Putamen (tissue), 1 donor: ENCODE measurements around the gene CBFB.

Experiments used
- DNase-seq: peaks from one replicate; pipeline ENCODE4 v3.0.0-alpha.2; 2016; ENCODE audit warnings: low spot score

Gene CBFB

DNA sequence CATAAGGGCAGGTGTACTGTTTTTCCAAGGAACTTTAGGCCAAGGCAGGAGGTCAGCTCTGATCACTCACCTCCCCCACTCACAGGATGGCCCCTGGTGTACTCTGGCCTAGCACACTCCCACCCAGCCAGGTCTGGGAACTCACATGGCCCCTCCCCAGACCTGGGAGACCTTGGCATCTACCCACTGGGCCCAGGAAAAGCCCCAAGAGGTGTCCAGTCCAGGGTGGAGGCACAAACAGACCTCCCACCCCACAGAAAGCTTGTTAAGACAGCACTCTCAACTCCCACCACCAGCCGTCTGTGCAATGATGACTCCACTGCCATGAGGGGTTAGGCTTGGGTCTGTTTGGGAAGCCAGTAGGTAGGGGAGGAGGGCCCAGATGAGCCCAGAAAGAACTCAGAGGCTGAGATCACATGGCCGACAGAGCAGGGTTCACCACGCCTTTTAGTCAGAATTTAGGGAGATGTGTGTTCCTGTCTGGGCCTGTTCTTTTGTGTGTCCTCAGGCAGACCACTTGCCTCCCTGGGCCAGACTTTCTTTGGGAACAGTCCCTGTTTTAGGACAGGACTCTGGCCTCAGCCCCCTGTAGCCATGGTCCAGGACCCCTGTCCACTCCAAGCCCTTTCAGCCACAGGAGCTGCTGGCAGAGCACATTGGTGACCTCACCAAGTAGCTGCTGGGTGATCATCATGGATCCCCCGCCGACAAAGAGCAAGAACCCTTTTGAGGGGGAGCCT, 12.1 kb upstream of the CBFB start:
- DNase-seq: no peak

DNA sequence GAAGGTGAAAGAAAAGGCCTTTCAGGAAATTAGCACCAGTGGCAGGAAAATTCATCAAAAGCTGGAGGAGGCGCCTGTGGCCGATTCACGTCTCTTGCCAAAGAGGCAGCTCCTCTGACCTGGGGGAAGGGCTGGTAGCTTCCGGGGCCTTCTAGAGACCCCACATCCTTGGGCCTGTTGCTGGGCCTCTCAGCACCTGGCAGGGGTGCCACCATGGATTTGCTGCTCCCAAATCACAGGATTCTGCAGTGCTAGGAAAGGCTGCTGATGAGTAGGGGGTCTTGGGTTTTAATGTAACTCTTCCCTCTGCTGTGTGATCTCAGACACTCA, 11.6 kb upstream of the CBFB start:
- no peak for DNase-seq

GRCh38 chr16:67017810-67018488, 11.0 kb upstream of the CBFB start:
- DNase-seq: no peak

DNA sequence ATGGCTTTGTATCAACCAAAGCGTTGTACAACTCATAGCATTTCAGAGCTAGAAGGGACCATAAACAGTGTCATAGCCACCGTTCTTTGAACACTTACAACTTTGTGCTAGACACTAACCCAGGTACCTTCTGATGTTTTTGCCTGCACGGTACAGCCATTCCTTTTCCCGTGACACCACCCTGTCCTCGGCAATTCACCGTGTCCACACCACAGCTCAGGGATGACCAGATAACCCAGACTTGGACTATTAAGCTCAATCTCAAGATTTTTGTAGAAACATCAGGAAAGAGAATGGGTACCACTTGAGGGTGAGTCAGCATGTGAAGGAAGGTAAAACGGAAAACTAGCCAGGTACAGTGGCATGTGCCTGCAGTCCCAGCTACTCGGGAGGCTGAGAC, 9.8 kb upstream of the CBFB start:
- DNase-seq: no peak

DNA sequence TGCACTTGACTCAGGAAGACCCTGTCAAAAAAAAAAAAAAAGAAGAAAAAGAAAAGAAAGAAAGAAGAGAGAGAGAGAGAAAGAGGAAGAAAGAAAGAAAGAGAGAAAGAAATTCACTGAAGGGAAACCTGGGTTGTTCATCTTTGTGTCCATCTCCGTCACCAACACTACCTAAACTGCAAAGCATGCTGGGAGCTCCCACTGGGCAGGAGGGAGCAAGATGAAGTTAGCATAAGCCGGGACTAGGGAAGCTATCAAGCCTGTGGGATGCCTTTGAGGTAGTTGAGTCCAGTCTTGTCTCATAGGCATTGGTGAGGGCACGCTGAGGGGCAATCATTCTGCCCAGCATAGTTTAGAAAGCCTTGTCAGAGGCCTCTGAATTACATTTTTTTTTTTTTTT, 7.6 kb upstream of the CBFB start:
- DNase-seq: no peak

DNA sequence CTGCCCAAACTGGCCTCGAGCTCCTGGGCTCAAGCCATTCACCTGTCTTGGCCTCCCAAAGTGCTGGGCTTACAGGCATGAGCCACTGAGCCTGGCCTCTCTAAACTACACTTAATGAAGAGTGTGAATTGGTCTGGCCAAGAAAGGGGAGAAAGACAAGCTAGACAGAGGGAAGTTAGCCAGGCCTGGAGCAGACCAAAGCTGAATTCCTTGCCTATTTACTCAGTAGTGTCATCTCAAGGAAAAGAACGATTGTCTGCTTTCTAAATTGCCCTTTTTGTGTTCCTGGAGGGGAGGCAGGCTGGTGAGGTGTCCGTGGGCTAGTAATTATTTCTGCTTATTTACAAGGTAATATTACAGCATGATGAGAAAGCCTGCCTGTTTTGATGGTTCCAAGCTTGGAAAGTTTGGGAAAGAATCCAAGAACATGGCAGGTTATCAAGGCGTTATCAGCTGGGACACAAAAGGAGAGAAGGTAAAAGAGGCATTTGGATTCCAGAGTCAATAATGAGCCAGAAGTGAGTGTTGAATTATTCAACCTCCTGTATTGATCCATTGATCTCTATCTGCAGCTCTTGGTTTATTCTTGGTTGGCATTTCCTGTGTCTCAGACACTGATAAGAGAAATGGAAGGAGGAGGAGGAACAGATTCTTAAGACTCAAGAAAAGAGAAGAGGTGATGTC, 6.3 kb upstream of the CBFB start:
- no peak for DNase-seq

GRCh38 chr16:67023689-67024088, 5.3 kb upstream of the CBFB start:
- DNase-seq: no peak

DNA sequence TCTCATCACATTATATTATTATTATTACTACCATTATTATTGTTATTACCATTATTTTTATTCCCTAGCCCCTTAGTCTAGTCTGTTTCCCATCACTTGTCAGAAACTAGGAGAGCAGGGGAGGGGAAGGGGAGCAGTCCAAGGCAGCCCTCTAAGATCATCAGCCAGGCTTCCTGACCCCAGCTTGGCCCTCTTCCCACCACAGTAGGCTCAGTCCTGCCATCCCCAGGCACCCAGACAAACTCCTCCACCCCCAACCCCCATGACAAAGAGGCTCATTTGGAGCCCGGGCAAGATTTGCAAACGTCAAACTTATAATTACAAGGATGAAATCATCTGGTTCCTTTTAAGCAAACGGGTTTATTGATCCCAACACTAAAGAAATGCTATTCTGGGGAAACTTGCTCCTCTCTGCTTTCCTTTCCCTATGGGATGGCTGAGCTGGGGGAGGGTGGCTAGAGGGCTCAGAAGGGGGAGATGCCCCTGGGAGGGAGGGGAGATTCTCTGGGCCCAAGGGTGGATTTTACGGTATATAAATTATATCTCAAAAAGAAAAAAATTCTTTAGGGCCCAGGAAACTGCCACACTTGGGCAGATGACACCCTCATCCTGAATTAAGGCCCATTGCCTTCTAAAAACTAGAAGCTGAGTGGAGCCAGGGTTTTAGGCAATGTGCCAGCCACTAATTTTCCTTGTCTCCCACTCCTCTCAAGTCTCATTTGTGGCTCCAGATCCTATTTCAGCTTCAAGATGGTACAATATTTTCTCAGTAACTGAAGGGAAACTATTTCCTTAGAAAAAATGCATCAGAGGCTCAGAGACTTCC, 4.4 kb upstream of the CBFB start:
- no peak for DNase-seq

- no peak for DNase-seq
Measured at GRCh38 chr16:67025210-67025550, 3.8 kb upstream of the CBFB start.

- DNase-seq: no peak
Measured at GRCh38 chr16:67026570-67026969, 2.4 kb upstream of the CBFB start.

- no peak for DNase-seq
Measured at GRCh38 chr16:67027046-67027445, 1.9 kb upstream of the CBFB start.

DNA sequence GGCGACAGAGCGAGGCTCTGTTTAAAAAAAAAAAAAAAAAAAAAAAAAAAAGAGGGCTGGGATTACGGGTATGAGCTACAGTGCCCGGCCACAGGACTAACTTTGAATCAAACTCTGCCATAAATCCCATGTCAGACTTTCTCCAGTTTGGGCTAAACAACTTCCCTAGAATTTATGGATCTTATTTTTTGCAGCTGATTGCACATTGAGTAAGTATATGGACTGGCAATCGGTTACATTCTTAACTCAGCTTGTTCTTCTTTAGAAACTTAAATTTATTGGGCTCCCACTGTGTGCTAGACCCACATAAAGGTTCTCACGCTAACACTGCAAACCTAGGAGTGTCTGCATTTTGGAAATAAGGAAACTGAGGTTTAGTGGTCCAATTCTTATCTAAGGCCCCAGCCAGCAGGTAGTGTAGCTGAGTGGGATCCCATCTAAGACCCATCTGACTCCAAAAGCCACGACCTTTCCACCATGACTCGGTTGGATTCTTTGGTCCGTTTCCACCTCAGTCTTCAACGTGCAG, 718 bp upstream of the CBFB start:
- DNase-seq: no peak

GRCh38 chr16:67029254-67030096, 526 bp downstream of the CBFB start:
- peak; percentile 46 for DNase-seq

DNA sequence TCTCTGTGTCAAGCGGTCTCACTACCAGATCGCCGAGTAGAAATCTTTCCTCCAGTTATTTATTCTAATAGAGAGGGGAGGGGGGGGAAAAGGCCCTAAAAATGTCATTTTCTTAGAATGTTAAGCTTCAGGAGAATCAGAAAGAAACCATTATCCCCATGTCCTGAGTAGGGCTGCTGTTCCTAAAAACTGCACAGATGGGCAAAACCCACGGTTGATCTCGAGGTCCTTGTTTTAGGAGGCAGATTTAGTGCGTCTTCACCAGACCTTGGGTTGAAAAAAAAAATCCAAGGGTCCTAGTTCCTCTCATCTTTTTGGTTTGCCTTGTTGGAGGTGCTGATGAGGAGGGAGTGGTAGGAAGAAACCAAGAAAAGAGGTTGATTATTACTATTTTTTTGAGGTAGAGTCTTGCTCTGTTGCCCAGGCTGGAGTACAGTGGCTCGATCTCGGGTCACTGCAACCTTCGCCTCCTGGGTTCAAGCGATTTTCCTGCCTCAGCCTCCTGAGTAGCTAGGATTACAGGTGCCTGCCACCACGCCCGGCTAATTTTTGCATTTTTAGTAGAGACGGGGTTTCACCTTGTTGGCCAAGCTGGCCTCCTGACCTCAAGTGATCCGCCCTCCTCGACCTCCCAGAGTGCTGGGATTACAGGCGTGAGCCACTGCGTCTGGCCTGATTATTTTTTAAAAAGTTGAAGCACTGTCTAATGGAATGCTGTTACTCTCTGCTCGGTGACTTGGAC, 1.4 kb downstream of the CBFB start:
- no peak for DNase-seq

- DNase-seq: no peak
Measured at GRCh38 chr16:67034487-67034886, 5.5 kb downstream of the CBFB start.

GRCh38 chr16:67035364-67035763, 6.4 kb downstream of the CBFB start:
- no peak for DNase-seq

- no peak for DNase-seq
Measured at GRCh38 chr16:67036323-67036741, 7.4 kb downstream of the CBFB start.

DNA sequence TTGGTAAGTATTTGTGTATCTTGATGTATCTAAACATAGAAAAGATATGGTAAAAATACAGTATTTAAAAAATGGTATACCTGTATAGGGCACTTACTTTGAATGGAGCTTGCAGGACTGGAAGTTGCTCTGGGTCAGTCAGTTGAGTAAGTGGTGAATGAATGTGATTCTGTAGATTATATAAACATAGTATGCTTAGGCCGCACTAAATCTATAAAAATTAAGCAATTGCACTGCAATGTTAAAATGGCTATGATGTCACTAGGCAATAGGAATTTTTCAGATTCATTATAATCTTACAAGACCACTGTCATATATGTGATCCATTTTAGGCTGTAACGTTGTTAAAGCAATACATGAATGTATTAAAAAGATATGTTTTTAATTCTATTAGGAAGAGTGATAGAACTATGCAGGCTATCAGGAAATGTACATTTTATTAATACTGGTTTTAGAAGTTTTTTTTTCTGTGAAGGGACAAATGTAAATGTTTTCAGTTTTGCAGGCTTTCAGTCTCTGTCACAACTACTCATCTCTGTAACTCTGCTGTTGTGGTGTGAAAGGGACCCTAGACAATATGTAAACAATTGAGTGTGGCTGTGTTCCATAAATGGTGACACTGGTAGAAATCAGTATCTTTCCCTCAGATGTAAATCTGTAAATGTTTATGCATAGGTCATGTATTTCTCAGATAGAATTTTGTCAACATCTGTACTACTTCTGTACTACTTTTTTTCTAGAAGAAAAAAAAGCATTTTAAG, 10.5 kb downstream of the CBFB start:
- no peak for DNase-seq

DNA sequence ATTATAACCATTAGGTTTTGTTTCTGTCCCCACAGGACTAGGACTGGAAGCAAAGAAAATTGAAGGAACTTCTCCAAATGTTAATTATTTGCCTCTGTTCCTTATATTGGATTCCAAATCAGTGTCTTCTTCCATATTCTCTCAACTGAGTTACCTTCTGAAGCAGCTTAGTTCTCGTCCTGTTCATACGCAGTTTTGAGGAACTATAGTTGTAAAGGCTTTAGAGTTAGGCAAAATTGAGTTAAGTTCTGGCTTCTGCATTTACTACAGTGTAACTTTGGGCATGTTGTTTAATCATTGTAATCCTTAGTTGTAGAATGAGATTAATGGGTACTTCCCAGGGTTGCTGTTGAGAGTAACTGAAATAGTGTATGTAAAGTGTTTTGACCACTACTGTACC, 11.2 kb downstream of the CBFB start:
- DNase-seq: no peak

DNA sequence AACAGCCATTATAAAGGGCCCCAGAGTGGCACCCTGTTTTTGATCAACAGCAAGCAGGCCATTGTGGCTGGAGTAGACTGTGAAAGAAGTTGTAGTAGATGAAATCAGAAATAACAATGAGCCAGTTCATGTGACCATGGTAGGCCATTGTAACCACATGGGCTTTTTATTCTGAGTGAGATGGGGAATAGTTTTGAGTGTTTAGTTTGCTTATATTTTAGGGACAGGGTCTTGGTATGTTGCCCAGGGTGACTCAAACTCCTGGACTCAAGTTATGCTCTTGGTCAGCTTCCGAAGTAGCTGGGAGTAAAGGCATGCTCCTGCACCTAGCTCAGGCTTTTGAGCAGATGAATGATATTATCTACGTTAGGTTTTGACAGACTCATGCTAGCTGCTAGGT, 12.0 kb downstream of the CBFB start:
- peak; percentile 53 for DNase-seq
